Endodermal cell (in vitro differentiated cells): ENCODE measurements around the gene MZB1. TPM values are rescaled to one million over a fixed set of nuclear protein-coding genes. Genes with fewer than 3 reads are reported as not detected.

Source experiments
- DNase-seq: peaks from one replicate; pipeline ENCODE4 v3.0.0-alpha.2; 2017
- H3K27ac ChIP-seq: 2 replicates; pipeline ENCODE4 v1.5.1; 2013; ENCODE audit warnings: mild to moderate bottlenecking, low read depth, low read length, moderate library complexity
- H3K27me3 ChIP-seq: 2 replicates; pipeline ENCODE4 v1.6.1; 2013; ENCODE audit warnings: mild to moderate bottlenecking, low read length, moderate library complexity; ENCODE audit not compliant: insufficient read depth, control insufficient read depth, poor library complexity, severe bottlenecking
- H3K36me3 ChIP-seq: 2 replicates; pipeline ENCODE4 v1.7.0; 2013; ENCODE audit warnings: mild to moderate bottlenecking, low read length, moderate library complexity; ENCODE audit not compliant: control insufficient read depth, insufficient read depth
- H3K4me1 ChIP-seq: one replicate; pipeline ENCODE4 v1.7.0; 2013; ENCODE audit warnings: low read length; ENCODE audit not compliant: control insufficient read depth, insufficient read depth
- H3K4me3 ChIP-seq: 2 replicates; pipeline ENCODE4 v1.5.1; 2013; ENCODE audit warnings: mild to moderate bottlenecking, low read length, moderate library complexity
- H3K9ac ChIP-seq: 2 replicates; pipeline ENCODE4 v1.6.1; 2013; ENCODE audit warnings: mild to moderate bottlenecking, low read length, moderate library complexity; ENCODE audit not compliant: poor library complexity, severe bottlenecking; ENCODE audit errors: extremely low read depth
- H3K9me3 ChIP-seq: 2 replicates; pipeline ENCODE4 v1.6.1; 2013; ENCODE audit warnings: mild to moderate bottlenecking, low read length, moderate library complexity; ENCODE audit not compliant: control insufficient read depth
- H3K27ac Mint-ChIP-seq: 2 replicates; pipeline ENCODE4 v1.8.0; 2020; ENCODE audit warnings: mixed read lengths
- H3K27me3 Mint-ChIP-seq: 2 replicates; pipeline ENCODE4 v1.8.0; 2021; ENCODE audit warnings: mild to moderate bottlenecking, mixed read lengths; ENCODE audit not compliant: insufficient read depth
- H3K36me3 Mint-ChIP-seq: 2 replicates; pipeline ENCODE4 v1.8.0; 2020; ENCODE audit warnings: low read depth, mixed read lengths
- H3K4me1 Mint-ChIP-seq: 2 replicates; pipeline ENCODE4 v1.8.0; 2020; ENCODE audit warnings: mixed read lengths
- H3K4me3 Mint-ChIP-seq: 2 replicates; pipeline ENCODE4 v1.8.0; 2020; ENCODE audit warnings: mild to moderate bottlenecking, moderate library complexity, mixed read lengths
- H3K9me3 Mint-ChIP-seq: 2 replicates; pipeline ENCODE4 v1.8.0; 2020; ENCODE audit warnings: mild to moderate bottlenecking, mixed read lengths
- CTCF ChIP-seq: fragments of 200-600 bp; sonication (generic); conservative IDR thresholded peaks from 2 replicates; pipeline ENCODE4 v1.5.0; 2021; ENCODE audit warnings: antibody characterized with exemption, mild to moderate bottlenecking
- WGBS, 2 experiments: methylation state at CpG; one replicate each; pipeline versions ENCODE4 v1.1.5 to v1.1.7; 2013; ENCODE audit warnings: missing lambda C conversion rate in 2 of 2, mixed read lengths in 1 of 2; ENCODE audit not compliant: insufficient coverage in 1 of 2, insufficient read length in 1 of 2; 5-methylcytosine and 5-hydroxymethylcytosine counted together
- total RNA-seq, 2 donors: library from RNA; stranded (reverse); fragmentation: NEBNext Ultra II Directional in 1 of 2; extraction: Animal tissue kit (Norgen Biotek cat#: 25700) in 1 of 2; gene quantifications; 2 replicates in 1 of 2; 3 replicates in 1 of 2; pipeline ENCODE4 v1.2.1, GENCODE V29; 2021

The MZB1 gene
- total RNA-seq, 2 donors from 2014 or later: 0.57 to 0.60 TPM

DNA sequence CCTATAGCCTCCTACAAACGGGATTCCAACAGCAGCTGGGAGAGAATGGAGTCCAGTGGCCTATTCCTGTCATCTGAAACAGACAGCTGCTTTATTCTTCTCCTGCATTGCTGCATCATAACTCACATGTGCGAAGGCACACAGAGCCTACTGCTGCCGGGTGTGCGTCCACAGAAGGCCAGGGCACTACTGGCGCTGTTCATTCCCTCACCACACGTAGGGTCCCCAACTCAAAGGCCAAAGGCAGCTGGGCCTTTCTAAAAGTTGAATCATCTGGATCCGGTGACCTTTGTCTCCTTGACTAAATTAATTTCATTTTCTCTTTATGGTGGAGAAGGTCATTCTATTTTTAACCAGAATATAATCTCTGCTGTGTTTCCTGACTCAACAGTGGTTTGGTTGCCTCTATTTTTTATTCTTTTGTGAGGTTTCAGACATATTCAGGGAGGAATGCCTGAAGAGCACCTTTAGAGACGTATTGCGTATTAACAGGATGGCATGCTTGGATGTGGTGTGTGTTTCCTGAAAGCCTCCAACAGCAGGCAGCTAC, 24.9 kb upstream of the MZB1 start:
- Histone ChIP-seq H3K9me3 (no peaks in the 10 kb centered on the region), H3K27me3 (no peaks in the 10 kb centered on the region), H3K4me3 (no peak overlapping the region), H3K27ac (no peak overlapping the region), H3K36me3 (peaks cover 5% of the 10 kb centered on the region), H3K9ac (no peak overlapping the region), H3K4me1 (peaks cover 9% of the 10 kb centered on the region)
- H3K36me3 Mint-ChIP-seq: peaks cover 14% of the 10 kb centered on the region
- no peak overlapping the region for H3K27ac Mint-ChIP-seq
- no peak for DNase-seq
- no peak overlapping the region for H3K4me3 Mint-ChIP-seq
- H3K27me3 Mint-ChIP-seq: no peaks in the 10 kb centered on the region
- no peak for TF ChIP-seq CTCF
- WGBS, 2 experiments: 95 to 96% methylated on average over 7 to 9 of the region's 9 CpGs
- peaks cover 16% of the 10 kb centered on the region for H3K4me1 Mint-ChIP-seq
- H3K9me3 Mint-ChIP-seq: no peaks in the 10 kb centered on the region

GRCh38 chr5:139413963-139414362, 24.2 kb upstream of the MZB1 start:
- Mint-ChIP-seq H3K4me1 (peaks cover 9% of the 10 kb centered on the region), H3K27me3 (no peaks in the 10 kb centered on the region), H3K9me3 (no peaks in the 10 kb centered on the region), H3K36me3 (peaks cover 14% of the 10 kb centered on the region), H3K27ac (no peak overlapping the region), H3K4me3 (no peak overlapping the region)
- WGBS, 2 experiments: 97 to 100% methylated on average over 4 to 6 of the region's 6 CpGs
- Histone ChIP-seq H3K27ac (no peak overlapping the region), H3K27me3 (no peaks in the 10 kb centered on the region), H3K9me3 (no peaks in the 10 kb centered on the region), H3K4me1 (peaks cover 4% of the 10 kb centered on the region), H3K36me3 (peaks cover 5% of the 10 kb centered on the region), H3K4me3 (no peak overlapping the region), H3K9ac (no peak overlapping the region)
- no peak for TF ChIP-seq CTCF
- no peak for DNase-seq

DNA sequence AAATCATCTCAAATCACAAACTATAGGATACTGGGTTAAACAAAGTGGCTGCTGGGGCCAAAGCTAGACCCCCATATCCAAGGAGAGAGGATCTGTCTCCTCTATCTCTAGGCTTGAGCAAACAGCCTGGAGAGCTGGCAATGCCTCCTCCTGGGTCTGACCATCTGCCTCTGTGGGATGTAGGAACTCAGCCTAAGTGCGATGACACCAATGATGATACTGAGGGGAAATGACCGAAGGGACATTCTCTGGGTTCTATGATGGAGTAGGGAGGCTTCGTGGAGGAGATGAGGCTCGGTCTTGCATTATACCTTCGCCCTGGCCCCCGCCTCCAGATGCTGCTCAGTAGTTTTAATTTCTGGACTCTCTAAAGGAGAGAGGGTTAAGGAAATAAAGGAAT, 23.4 kb upstream of the MZB1 start:
- DNase-seq: no peak
- H3K9me3 Mint-ChIP-seq: no peaks in the 10 kb centered on the region
- no peaks in the 10 kb centered on the region for H3K9me3 ChIP-seq
- H3K27me3 Mint-ChIP-seq: no peaks in the 10 kb centered on the region
- H3K9ac ChIP-seq: no peak overlapping the region
- no peak overlapping the region for H3K4me3 Mint-ChIP-seq
- H3K4me1 Mint-ChIP-seq: peaks cover 2% of the 10 kb centered on the region
- no peak overlapping the region for H3K27ac ChIP-seq
- H3K36me3 ChIP-seq: peaks cover 5% of the 10 kb centered on the region
- no peaks in the 10 kb centered on the region for H3K27me3 ChIP-seq
- no peak overlapping the region for H3K27ac Mint-ChIP-seq
- no peak for TF ChIP-seq CTCF
- no peaks in the 10 kb centered on the region for H3K4me1 ChIP-seq
- WGBS, 2 experiments: 94 to 98% methylated on average over 5 to 6 of the region's 6 CpGs
- H3K36me3 Mint-ChIP-seq: peaks cover 14% of the 10 kb centered on the region
- H3K4me3 ChIP-seq: no peak overlapping the region
